HG02981 (cell line): ENCODE measurements around the gene PIGV.
"Not testable (repeated sequence)": the region's sequence is repeated elsewhere in the genome, so short reads cannot be mapped to it uniquely, and the experiment has no call there.

Source experiments
- ATAC-seq: cut with Tn5 transposase; IDR thresholded peaks from one replicate; pipeline ENCODE4 v1.9.1; 2021; ENCODE audit warnings: mild to moderate bottlenecking, moderate library complexity; ENCODE audit not compliant: unreplicated experiment

The PIGV gene

DNA sequence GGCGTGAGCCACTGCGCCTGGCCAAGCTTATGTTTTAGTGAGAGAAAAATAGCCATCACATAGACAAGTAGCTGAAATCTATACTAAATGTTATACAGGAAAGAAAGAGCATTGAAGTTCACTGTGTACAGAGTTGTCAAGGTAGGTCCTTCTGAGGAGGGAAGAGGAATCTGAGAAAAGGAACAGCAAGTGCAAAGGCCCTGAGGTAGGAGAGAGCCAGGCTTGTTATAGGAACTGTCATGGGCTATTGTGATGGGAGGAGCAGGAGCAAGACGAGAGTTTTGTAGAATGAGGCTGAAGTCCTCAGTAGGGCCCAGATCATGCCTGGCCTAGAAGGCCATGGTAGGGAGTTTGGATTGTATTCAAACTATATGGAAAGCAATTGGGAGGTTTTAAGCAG lies 43.3 kb downstream of the PIGV start:
- ATAC-seq, result no peak

DNA sequence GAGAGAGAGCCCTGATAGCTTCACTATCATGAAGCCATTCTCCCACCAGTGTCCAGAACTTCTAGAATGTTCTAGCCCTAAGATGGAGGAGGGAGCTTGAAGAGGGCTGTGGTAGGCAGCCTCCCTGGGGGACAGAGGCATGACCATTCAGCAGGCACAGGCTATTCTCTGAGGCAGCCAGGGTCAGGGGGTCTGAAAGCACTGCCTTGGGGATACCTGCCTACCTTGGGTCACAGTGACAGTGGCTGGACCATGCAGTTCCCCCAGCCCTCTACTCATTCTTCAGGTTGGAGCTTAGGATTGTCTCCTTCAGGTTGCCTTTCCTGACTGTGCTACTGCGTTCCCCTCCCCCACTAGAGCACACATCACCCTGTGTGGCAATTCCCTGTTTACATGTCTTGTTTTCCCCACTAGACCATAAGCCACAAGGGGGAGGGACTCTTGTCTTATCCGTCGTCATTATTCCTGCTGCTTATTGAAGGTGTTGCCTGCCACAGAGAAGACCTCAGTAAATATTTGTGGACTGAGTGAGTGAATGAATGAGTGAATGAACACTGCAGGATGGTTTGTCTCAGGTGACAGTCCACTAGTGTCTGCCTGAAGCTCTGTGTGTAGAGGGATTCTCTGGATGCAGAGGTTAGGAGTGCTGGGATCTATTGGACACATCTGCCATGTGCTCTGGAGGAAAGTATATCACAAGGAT lies 43.9 kb downstream of the PIGV start:
- no peak for ATAC-seq

DNA sequence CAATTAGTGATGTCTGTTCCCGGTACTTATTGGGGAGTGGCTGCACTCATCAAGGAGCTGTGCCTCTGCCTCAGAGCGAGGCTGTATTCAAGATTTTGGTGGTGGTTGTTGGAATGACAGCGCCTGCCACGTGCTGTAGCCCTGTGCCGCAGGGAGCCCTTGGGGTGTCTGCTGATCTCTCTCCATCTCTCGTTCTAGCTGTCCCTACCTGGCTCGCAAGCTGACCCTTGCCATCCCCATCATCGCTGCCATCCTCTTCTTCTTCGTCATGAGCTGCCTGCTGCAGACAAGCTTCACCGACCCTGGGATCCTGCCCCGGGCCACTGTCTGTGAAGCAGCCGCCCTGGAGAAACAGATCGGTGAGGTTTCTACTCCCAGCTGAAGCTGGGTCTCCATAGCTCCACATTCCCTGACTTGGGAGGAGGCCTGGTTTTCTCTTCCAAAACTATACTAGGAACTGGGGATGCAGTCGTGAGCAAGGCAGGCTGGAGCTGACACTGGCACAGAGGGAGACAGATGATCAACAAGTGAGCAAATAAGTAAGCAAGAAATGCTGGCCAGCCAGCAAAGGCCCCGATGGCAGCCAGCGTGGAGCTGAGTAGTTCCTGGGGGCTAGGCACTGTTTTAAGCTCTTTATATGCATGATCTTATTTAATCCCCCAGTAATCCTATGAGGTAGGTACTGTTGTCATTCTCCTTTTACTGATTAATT lies 44.7 kb downstream of the PIGV start:
- no peak for ATAC-seq

DNA sequence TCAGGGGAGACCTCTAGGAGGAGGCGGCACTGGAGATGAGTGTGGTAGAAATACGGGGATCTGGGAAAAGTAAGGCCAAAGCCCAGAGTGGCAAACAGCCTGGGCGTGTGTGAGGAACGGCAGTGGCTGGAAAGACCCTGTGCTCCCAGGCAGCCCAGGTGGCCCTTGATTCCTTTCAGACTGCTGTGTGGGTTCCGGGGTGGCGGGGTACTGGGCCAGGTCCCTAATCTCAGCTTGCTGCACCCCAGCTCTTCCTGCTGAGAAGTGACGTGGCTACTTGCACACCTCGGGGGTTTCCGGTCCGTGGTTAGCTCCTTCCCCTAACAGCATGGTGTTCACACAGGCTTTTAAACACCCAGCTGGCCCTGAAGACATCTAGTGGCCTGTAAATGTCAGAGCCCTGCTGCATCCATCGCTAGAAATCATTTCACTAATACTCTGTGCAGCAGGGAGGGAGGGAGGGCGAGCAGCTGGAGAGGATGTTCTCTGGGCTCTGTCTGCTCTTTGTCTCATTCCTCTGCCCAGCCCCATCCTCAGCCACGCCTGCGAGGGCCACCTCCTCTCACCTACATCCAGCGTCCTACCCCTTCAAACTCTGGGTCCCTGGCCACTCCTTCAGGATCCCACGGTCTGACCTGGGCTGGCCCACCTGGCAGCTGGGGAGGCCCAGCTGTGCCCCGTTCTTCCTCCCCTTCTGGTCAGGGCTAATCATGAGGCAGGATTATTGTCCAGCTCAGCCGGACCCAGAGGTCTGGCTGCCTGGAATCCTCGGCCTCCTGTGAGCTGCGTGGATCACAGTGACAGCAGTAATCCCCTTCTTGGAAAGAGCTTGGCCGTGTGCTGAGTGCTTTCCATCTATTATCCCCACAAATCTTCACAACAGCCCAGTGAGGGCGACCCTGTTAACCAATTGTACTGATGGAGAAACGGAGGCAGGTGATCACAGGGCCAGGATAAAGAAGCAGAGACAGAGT lies 46.0 kb downstream of the PIGV start:
- peak; percentile 77 for ATAC-seq

DNA sequence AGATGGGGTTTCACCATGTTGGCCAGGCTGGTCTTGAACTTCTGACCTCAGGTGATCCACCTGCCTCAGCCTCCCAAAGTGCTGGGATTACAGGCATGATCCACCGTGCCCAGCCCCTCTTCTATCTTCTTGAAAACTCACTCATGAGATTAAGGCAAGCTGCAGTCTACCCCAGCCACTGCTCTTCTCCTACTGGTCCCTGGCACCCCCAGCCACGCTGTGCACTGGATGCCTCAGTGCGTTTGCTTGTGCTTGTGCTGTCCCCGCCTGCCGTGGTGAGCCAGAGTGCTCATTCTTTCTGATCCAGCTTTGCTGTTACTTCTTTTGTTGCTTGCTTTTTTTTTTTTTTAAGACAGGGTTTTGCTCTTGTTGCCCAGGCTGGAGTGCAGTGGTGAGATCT lies 49.9 kb downstream of the PIGV start:
- ATAC-seq, result not testable (repeated sequence)

DNA sequence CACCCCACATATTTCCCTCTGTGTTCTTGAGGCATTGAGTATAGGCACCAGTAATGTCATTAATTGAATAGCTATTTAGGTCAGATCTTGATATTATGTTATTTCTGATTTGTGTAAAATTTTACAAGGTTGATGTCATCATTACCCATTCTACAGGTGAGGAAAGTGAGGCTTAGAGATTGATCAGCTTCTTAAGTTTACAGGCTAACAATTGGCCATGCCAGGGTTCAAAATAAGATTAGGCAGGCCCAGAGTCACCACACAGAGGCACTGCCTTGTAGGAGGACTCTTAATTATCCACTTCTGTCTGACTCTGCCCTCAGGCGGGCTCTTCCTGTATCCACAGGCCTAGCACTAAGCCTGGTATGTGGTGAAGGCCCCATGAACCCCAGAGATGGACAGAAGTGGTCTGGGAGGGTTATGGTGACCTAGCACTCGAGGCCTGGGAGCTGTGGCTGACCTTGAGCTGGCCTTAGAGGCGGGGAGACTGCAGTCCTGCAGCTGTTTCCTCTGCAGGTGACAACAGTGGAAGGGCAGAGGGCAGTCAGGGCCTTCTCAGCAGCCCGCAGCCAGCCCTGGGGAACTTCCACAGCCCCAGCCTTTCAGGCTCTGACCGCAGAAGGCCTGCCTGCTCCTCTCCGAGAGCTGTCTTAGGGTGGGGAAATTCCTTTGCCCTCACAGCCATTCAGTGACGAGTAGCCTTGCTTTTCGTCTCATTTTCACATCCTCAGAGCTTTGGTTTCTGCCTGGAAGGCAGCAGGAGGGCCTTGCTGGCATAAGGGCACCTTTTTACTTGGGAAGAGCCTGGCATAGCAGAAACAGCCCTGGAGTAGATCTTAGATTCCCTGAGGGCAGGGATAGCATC lies 51.0 kb downstream of the PIGV start:
- peak; percentile 89 for ATAC-seq

DNA sequence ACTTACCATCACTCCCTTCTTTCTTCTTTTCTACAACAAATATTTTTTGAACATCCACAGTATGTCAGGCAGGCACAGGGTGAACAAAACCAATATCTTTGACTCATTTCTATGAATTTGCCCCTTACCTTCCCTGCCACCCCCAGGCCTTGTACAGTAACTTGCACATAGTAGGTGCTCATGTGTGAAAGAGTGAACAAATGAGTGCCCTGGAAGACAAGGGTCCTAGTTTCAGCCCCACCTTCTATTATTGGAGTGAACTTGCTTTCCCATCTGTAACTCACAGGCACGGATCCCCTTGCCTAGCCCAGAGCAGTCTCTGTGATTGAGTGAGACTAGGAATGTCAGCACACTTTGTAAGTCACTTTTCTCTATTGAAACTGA lies 51.6 kb downstream of the PIGV start:
- ATAC-seq, result no peak

DNA sequence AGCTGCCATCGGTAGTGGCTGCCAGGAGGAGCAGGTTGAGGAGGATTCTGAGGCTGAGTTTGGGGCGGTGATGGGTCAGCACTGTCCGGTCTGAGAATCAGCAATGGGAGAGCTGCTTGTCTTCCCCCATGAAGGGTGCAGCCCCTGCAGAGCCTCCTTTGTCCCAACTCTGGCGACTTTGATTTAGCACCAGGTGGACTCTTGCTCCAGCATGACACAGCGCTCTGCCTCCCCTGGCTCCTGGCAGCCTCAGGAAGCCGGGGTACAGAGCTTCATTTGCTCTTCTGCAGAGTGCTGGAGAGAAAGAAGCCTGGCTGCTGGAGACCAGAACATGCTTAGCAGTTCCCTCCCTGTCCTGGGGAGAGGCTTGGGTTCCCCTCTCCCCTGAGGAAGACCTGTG lies 52.0 kb downstream of the PIGV start:
- ATAC-seq, result no peak

DNA sequence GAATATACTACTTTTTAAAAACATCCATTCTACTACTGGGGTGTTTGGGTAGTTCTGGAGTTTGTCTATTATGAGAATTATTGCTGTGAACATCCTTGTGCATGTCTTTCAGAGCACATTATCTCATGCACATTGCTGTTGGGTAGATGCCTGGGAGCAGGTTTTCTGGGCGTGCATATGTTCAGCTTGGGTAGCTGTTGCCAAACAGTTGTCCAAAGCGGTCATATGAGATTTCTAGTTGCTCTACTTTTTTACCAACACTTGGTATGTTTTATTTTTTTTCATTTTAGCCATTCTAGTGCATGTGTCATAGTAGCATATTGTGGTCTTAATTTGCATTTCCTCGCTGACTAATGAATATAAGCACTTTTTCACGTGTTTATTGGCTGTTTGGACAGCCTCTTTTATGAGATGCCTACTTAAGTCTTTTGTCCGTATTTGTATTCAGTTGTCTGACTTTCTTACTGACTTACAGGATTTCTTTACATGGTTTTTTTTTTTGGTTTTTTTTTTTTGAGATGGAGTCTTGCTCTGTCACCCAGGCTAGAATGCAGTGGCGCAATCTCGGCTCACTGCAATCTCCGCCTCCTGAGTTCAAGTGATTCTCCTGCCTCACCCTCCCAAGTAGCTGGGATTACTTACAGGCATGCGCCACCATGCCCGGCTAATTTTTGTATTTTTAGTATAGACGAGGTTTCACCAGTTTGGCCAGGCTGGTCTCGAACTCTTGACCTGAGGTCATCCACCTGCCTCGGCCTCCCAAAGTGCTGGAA lies 56.9 kb downstream of the PIGV start:
- ATAC-seq, result no peak

DNA sequence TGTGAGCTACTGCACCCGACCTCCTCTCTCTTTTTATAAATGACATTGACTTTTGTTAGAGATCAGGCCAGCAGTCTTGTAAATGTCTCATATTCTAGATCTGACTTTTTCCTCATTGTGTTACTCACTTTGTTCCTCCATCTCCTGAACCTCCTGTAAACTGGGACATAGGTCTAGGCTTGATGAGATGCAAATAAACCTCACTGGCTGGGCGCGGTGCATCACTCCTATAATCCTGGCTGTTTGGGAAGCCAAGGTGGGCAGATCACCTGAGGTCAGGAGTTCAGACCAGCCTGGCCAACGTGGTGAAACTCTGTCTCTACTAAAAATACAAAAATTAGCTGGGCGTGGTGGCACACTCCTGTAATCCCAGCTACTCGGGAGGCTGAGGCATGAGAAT lies 60.1 kb downstream of the PIGV start:
- not testable (repeated sequence) for ATAC-seq
